ENCODE measurements around the gene PRICKLE2. TPM values are rescaled to one million over a fixed set of nuclear protein-coding genes. Genes with fewer than 3 reads are reported as not detected.

PRICKLE2 gene
- total RNA-seq, 1 experiment from 2014 or later = 5.6 TPM

- no peak overlapping the region for H3K27ac Mint-ChIP-seq
- TF ChIP-seq USF1 (CRISPR knock-in tag; IDR thresholded peaks at IDR 0.05) (no peak), AR (CRISPR knock-in tag; IDR thresholded peaks at IDR 0.05) (no peak), JAZF1 (CRISPR knock-in tag; IDR thresholded peaks at IDR 0.05) (no peak), ERG (CRISPR knock-in tag; IDR thresholded peaks at IDR 0.05) (no peak), SP1 (CRISPR knock-in tag; conservative IDR thresholded peaks at IDR 0.05) (no peak), GTF2I (CRISPR knock-in tag; conservative IDR thresholded peaks at IDR 0.05) (no peak), ZNF317 (CRISPR knock-in tag; IDR thresholded peaks at IDR 0.05; ENCODE audit: borderline replicate concordance, low read depth) (no peak), ATF3 (CRISPR knock-in tag; conservative IDR thresholded peaks at IDR 0.05) (no peak), ARID4B (CRISPR knock-in tag; IDR thresholded peaks at IDR 0.05; ENCODE audit: borderline replicate concordance) (no peak), ZNF416 (CRISPR knock-in tag; IDR thresholded peaks at IDR 0.05) (no peak)
- ATAC-seq (no peak), DNase-seq (ENCODE audit: low spot score) (no peak)
- H3K9me3 Mint-ChIP-seq = no peaks in the 10 kb centered on the region
- H3K4me1 Mint-ChIP-seq = peaks cover 30% of the 10 kb centered on the region
- CTCF ChIA-PET = interaction anchor here (0.9 to 1.1 kb wide), 2 partner anchors 11 to 74 kb away, joined by 3 to 4 read pairs; no protein-coding TSS in a partner anchor
- no peaks in the 10 kb centered on the region for H3K36me3 Mint-ChIP-seq
- POLR2A ChIA-PET = no interaction called here
- no peaks in the 10 kb centered on the region for H3K27me3 Mint-ChIP-seq (ENCODE audit: low read depth)
- no peak overlapping the region for H3K4me3 Mint-ChIP-seq
These were observed 120.6 kb downstream of the PRICKLE2 start for GRCh38 chr3:64104691-64105111.

- Mint-ChIP-seq H3K27me3 (ENCODE audit: low read depth) (no peaks in the 10 kb centered on the region), H3K36me3 (no peaks in the 10 kb centered on the region), H3K9me3 (no peaks in the 10 kb centered on the region), H3K4me1 (peaks cover 24% of the 10 kb centered on the region), H3K4me3 (no peak overlapping the region), H3K27ac (no peak overlapping the region)
- CTCF ChIA-PET = interaction anchor here (1.1 kb wide), 1 partner anchor 73 kb away, joined by 3 read pairs; no protein-coding TSS in a partner anchor
- POLR2A ChIA-PET = no interaction called here
- no peak for DNase-seq (ENCODE audit: low spot score)
- no peak for TF ChIP-seq E2F4 (CRISPR knock-in tag; IDR thresholded peaks at IDR 0.05; ENCODE audit: borderline replicate concordance, low read depth)
- TF ChIP-seq E2F1 (CRISPR knock-in tag; IDR thresholded peaks at IDR 0.05) = no peak
- no peak for TF ChIP-seq ARID4B (CRISPR knock-in tag; IDR thresholded peaks at IDR 0.05; ENCODE audit: borderline replicate concordance)
- ATAC-seq = no peak
These were observed 121.3 kb downstream of the PRICKLE2 start for GRCh38 chr3:64104006-64104405.
